Muscle of leg (tissue), 11 donors: ENCODE results near the gene KIF4B. TPM values are rescaled to one million over a fixed set of nuclear protein-coding genes. Genes with fewer than 3 reads are reported as not detected.

Source experiments
- DNase-seq: peaks from one replicate; pipeline ENCODE4 v3.0.0; 2013
- H3K27ac ChIP-seq: one replicate; pipeline ENCODE4 v1.5.1; 2013; ENCODE audit warnings: mild to moderate bottlenecking, low read length, control low read depth
- H3K27me3 ChIP-seq: one replicate; pipeline ENCODE4 v1.6.1; 2013; ENCODE audit warnings: low read length; ENCODE audit not compliant: control insufficient read depth, insufficient read depth
- H3K36me3 ChIP-seq: one replicate; pipeline ENCODE4 v1.6.1; 2013; ENCODE audit warnings: low read length; ENCODE audit not compliant: control insufficient read depth, insufficient read depth
- H3K4me1 ChIP-seq: one replicate; pipeline ENCODE4 v1.6.1; 2013; ENCODE audit warnings: low read length; ENCODE audit not compliant: control insufficient read depth, insufficient read depth
- H3K4me3 ChIP-seq: one replicate; pipeline ENCODE4 v1.5.1; 2013; ENCODE audit warnings: low read length, control low read depth
- H3K9me3 ChIP-seq: replicated peaks from 2 replicates; pipeline ENCODE4 v1.6.1; 2013; ENCODE audit warnings: low read depth, low read length; ENCODE audit not compliant: control insufficient read depth
- WGBS: methylation state at CpG from one replicate; pipeline ENCODE4 v1.1.5; 2013; ENCODE audit warnings: missing lambda C conversion rate; ENCODE audit not compliant: insufficient coverage; 5-methylcytosine and 5-hydroxymethylcytosine counted together
- polyA plus RNA-seq, 8 donors: library from polyadenylated mRNA; unstranded; fragments of 120-200 nt; gene quantifications; one replicate each; pipeline versions ENCODE4 v1.2.1 to v1.2.3, GENCODE V29; 2013; ENCODE audit warnings: inconsistent platforms in 1 of 8, low replicate concordance in 1 of 8; ENCODE audit not compliant: insufficient read length in 8 of 8, insufficient read depth in 1 of 8
- total RNA-seq: library from RNA; stranded (reverse); fragments of 120-200 nt; gene quantifications from one replicate; pipeline ENCODE4 v1.2.4, GENCODE V29; 2013

KIF4B gene
- total and polyA plus RNA-seq, 9 donors = under 0.01 to 0.15 (median 0.08) TPM

- Histone ChIP-seq H3K4me1 (no peaks in the 10 kb centered on the region), H3K9me3 (no peaks in the 10 kb centered on the region), H3K27ac (no peak overlapping the region), H3K27me3 (no peaks in the 10 kb centered on the region), H3K4me3 (no peak overlapping the region), H3K36me3 (no peaks in the 10 kb centered on the region)
- 0% methylated on average over 2 of the region's 4 CpGs for WGBS
- peak; percentile 11 for DNase-seq
These were observed 39.9 kb downstream of the KIF4B start for GRCh38 chr5:155053501-155053900.

- Histone ChIP-seq H3K4me1 (no peaks in the 10 kb centered on the region), H3K4me3 (no peak overlapping the region)
- WGBS = 18% methylated on average over 4 of the region's 8 CpGs
These were observed 43.2 kb downstream of the KIF4B start for GRCh38 chr5:155056644-155057269.

GRCh38 chr5:155057626-155058025 is 44.1 kb downstream of the KIF4B start:
- Histone ChIP-seq H3K27me3 (no peaks in the 10 kb centered on the region), H3K27ac (no peak overlapping the region), H3K4me1 (no peaks in the 10 kb centered on the region), H3K4me3 (no peak overlapping the region), H3K36me3 (no peaks in the 10 kb centered on the region), H3K9me3 (no peaks in the 10 kb centered on the region)
- DNase-seq = no peak
- WGBS = no CpG with 5 or more reads among the region's 1 CpG

More at GRCh38 chr5:155056644-155057269, 43.2 kb downstream of the KIF4B start:
- Histone ChIP-seq H3K27me3 (no peaks in the 10 kb centered on the region), H3K27ac (no peak overlapping the region), H3K36me3 (no peaks in the 10 kb centered on the region), H3K9me3 (no peaks in the 10 kb centered on the region)
- no peak for DNase-seq

GRCh38 chr5:155064580-155064979 is 51.0 kb downstream of the KIF4B start:
- Histone ChIP-seq H3K27me3 (peaks cover 2% of the 10 kb centered on the region), H3K27ac (no peak overlapping the region), H3K4me1 (no peaks in the 10 kb centered on the region), H3K36me3 (no peaks in the 10 kb centered on the region), H3K4me3 (no peak overlapping the region), H3K9me3 (no peaks in the 10 kb centered on the region)
- 50% methylated on average over 3 of the region's 6 CpGs for WGBS
- no peak for DNase-seq

GRCh38 chr5:155066886-155067595 is 53.5 kb downstream of the KIF4B start:
- no peaks in the 10 kb centered on the region for H3K9me3 ChIP-seq
- H3K4me3 ChIP-seq = no peak overlapping the region
- H3K27me3 ChIP-seq = peaks cover 2% of the 10 kb centered on the region
- H3K27ac ChIP-seq = no peak overlapping the region
- 80% methylated on average over 4 of the region's 9 CpGs for WGBS
- no peaks in the 10 kb centered on the region for H3K4me1 ChIP-seq
- DNase-seq = no peak
- no peaks in the 10 kb centered on the region for H3K36me3 ChIP-seq

Other genes with a start within 250 kb of the KIF4B start
- gene FAXDC2, start 163.2 kb upstream of the KIF4B start, total RNA-seq = 13.0 TPM
- gene FAXDC2, start 163.2 kb upstream of the KIF4B start, polyA plus RNA-seq = 10 to 100 TPM; 11.1 to 16.5 (median 13.0) TPM
- 39.2 TPM for gene CNOT8, start 155.1 kb upstream of the KIF4B start, total RNA-seq
- 10 to 100 TPM; 35.3 to 44.9 (median 38.4) TPM for gene CNOT8, start 155.1 kb upstream of the KIF4B start, polyA plus RNA-seq
- 17.0 TPM for gene GEMIN5, start 75.5 kb upstream of the KIF4B start, total RNA-seq
- 10 to 100 TPM; 12.3 to 17.6 (median 15.6) TPM for gene GEMIN5, start 75.5 kb upstream of the KIF4B start, polyA plus RNA-seq
- 34.1 TPM for gene MRPL22, start 72.7 kb upstream of the KIF4B start, total RNA-seq
- gene MRPL22, start 72.7 kb upstream of the KIF4B start, polyA plus RNA-seq = 10 to 100 TPM; 29.0 to 39.6 (median 35.0) TPM